Heart right ventricle (tissue), 16 donors: ENCODE data around the gene CLK2. TPM values are rescaled to one million over a fixed set of nuclear protein-coding genes. Genes with fewer than 3 reads are reported as not detected.

Source experiments
- ATAC-seq, 8 donors: fragments of 200-7000 bp; cut with Tn5 transposase; one replicate each; pipeline ENCODE4 v1.9.1; 2020; ENCODE audit warnings: mild to moderate bottlenecking in 8 of 8, moderate library complexity in 8 of 8, moderate number of reproducible peaks in 1 of 8
- DNase-seq, 2 donors: peaks; one replicate each; pipeline ENCODE4 v3.0.0-alpha.2; 2020
- H3K27ac ChIP-seq, 10 donors: fragments of 200-600 bp; sonication (generic) in 2 of 10; one replicate each; pipeline versions ENCODE4 v1.5.0 to v1.8.0; 2020 to 2022; ENCODE audit warnings: mild to moderate bottlenecking in 3 of 10
- H3K27me3 ChIP-seq, 7 donors: fragments of 200-600 bp; one replicate each; pipeline ENCODE4 v1.8.0; 2021 to 2022; ENCODE audit warnings: mild to moderate bottlenecking in 2 of 7
- H3K36me3 ChIP-seq, 9 donors: fragments of 200-600 bp; sonication (generic) in 1 of 9; one replicate each; pipeline versions ENCODE4 v1.5.0 to v1.8.0; 2020 to 2022; ENCODE audit warnings: mild to moderate bottlenecking in 2 of 9
- H3K4me1 ChIP-seq, 9 donors: fragments of 200-600 bp; sonication (generic) in 1 of 9; one replicate each; pipeline versions ENCODE4 v1.5.0 to v1.8.0; 2020 to 2022; ENCODE audit warnings: mild to moderate bottlenecking in 4 of 9
- H3K4me3 ChIP-seq, 10 donors: fragments of 200-600 bp; sonication (generic) in 2 of 10; one replicate each; pipeline versions ENCODE4 v1.5.0 to v1.8.0; 2020 to 2022; ENCODE audit warnings: mild to moderate bottlenecking in 7 of 10, moderate library complexity in 2 of 10
- H3K9me3 ChIP-seq, 11 donors: fragments of 200-600 bp in 10 of 11; sonication (generic) in 2 of 11; one replicate each; pipeline versions ENCODE4 v1.5.0 to v1.8.0; 2013 to 2022; ENCODE audit warnings: mild to moderate bottlenecking in 2 of 11, control low read depth in 1 of 11, moderate library complexity in 1 of 11
- WGBS, 2 donors: extraction: QIAGEN DNeasy Blood & Tissue Kit; methylation state at CpG; one replicate each; pipeline ENCODE4 v1.1.7; 2013; ENCODE audit warnings: inconsistent platforms in 1 of 2; 5-methylcytosine and 5-hydroxymethylcytosine counted together
- intact Hi-C, 10 donors: fragments of 100-400 bp; cut with DNase I; formaldehyde crosslinking; loops; one replicate each; pipeline versions ENCODE4 v1.11.1 to v1.14.2; 2022
- polyA plus RNA-seq, 2 donors: library from polyadenylated mRNA; stranded (reverse); fragments of 200-250 nt; gene quantifications; one replicate each; pipeline ENCODE4 v1.2.3, GENCODE V29; 2013
- total RNA-seq, 10 donors: library from RNA; stranded (reverse); fragmentation: NEBNext Ultra II Directional in 3 of 10; extraction: Animal tissue kit (Norgen Biotek cat#: 25700) in 3 of 10; gene quantifications; one replicate each; pipeline versions ENCODE4 v1.2.1 to v1.2.4, GENCODE V29; 2021 to 2023
- TF ChIP-seq, protein P1 (sequence below), 9 donors: fragments of 200-600 bp; sonication (generic) in 2 of 9; IDR thresholded peaks; one replicate each; pipeline versions ENCODE4 v1.5.0 to v1.8.0; 2021 to 2022; ENCODE audit warnings: antibody characterized with exemption in 9 of 9, mild to moderate bottlenecking in 5 of 9, moderate library complexity in 1 of 9
- donor health status: Arrhythmogenic right ventricular cardiomyopathy.
- donor health status: ischemic (EF 13 %, LVEDD 7.1; RV severe dilation, severe dysfunction).
- donor health status: healthy with polysubstance abuse.
- donor health status: DM: no; HTN: yes; CAD: no.
- donor health status: DM: no; HTN: no; CAD: no.
- donor health status: ischemic (EF 25% LVEDD 6.9; RV normal size, moderate dysfunction).
- donor health status: ischemic (EF 25% LVEDD 5.7; RV mildly dilated, moderate dysfunction).
- donor health status: healthy.
- donor health status: DM: yes; HTN: yes; CAD: no.
- donor health status: Ischemic cardiomyopathy.
- donor health status: ischemic (EF 35%, LVEDD 5.7; RV mildly dilated, moderate dysfunction).
- donor health status: nonischemic (EF 11% LVEDD 7.7; RV severe dilation, severe dysfunction).
- donor health status: DM: yes; HTN: yes; CAD: no.
- donor health status: PGD.
- donor health status: ischemic (EF 29% LVEDD 5.4; RV normal size, mild dysfunction).
- donor health status: nonischemic (EF 23%, LVEDD 6.1; RV moderate dilation, normal function).

CLK2 gene
- total and polyA plus RNA-seq, 12 donors = 12.5 to 47.1 (median 18.0) TPM

- Histone ChIP-seq H3K27me3 (no peaks in the 10 kb centered on the region), H3K4me3 (no peak overlapping the region), H3K27ac (no peak overlapping the region), H3K36me3 (peaks cover 0 to 78% (median 6%) of the 10 kb centered on the region in 9 donors), H3K4me1 (peaks cover 4 to 29% (median 20%) of the 10 kb centered on the region in 9 donors), H3K9me3 (no peaks in the 10 kb centered on the region)
- DNase-seq = no peak
- intact Hi-C loops = no loop called here
- TF ChIP-seq, protein P1, sequence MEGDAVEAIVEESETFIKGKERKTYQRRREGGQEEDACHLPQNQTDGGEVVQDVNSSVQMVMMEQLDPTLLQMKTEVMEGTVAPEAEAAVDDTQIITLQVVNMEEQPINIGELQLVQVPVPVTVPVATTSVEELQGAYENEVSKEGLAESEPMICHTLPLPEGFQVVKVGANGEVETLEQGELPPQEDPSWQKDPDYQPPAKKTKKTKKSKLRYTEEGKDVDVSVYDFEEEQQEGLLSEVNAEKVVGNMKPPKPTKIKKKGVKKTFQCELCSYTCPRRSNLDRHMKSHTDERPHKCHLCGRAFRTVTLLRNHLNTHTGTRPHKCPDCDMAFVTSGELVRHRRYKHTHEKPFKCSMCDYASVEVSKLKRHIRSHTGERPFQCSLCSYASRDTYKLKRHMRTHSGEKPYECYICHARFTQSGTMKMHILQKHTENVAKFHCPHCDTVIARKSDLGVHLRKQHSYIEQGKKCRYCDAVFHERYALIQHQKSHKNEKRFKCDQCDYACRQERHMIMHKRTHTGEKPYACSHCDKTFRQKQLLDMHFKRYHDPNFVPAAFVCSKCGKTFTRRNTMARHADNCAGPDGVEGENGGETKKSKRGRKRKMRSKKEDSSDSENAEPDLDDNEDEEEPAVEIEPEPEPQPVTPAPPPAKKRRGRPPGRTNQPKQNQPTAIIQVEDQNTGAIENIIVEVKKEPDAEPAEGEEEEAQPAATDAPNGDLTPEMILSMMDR (IDR thresholded peaks at IDR 0.05) = no peak
- no peak for ATAC-seq
- 94% methylated on average over 3 of the region's 3 CpGs for WGBS, 2 donors
These were observed 43.6 kb upstream of the CLK2 start for GRCh38 chr1:155316922-155317321.

- TF ChIP-seq, protein P1 (IDR thresholded peaks at IDR 0.05) = no peak
- ATAC-seq (no peak), DNase-seq (no peak)
- no peaks in the 10 kb centered on the region for H3K9me3 ChIP-seq
- peaks cover 0 to 30% (median 27%) of the 10 kb centered on the region in 9 donors for H3K4me1 ChIP-seq
- H3K4me3 ChIP-seq = no peak overlapping the region
- WGBS, 2 donors = 59 to 65% methylated on average over 8 of the region's 8 CpGs
- peaks cover 0 to 83% (median 6%) of the 10 kb centered on the region in 9 donors for H3K36me3 ChIP-seq
- H3K27me3 ChIP-seq = no peaks in the 10 kb centered on the region
- intact Hi-C loops = no loop called here
- no peak overlapping the region for H3K27ac ChIP-seq
These were observed 40.0 kb upstream of the CLK2 start for GRCh38 chr1:155313261-155313660.

GRCh38 chr1:155309423-155310021 lies 36.2 kb upstream of the CLK2 start:
- intact Hi-C loops = loop anchor here in 5 of 10 donors (1.0 to 5.0 kb wide), 4 partner anchors 32 to 37 kb away; partner anchors contain the start of genes CLK2 (in 3 of the 5) and HCN3 (in 2 of the 5)
- H3K36me3 ChIP-seq = peaks cover 0 to 46% (median 0%) of the 10 kb centered on the region in 9 donors
- peak overlapping the region; percentile 74 to 97 (median 92) for H3K27ac ChIP-seq
- H3K27me3 ChIP-seq = no peaks in the 10 kb centered on the region
- WGBS, 2 donors = 10 to 16% methylated on average over 11 of the region's 11 CpGs
- peak; percentile 29 to 52 for DNase-seq
- peak; percentile 3 to 56 (median 30) for ATAC-seq
- H3K4me1 ChIP-seq = peaks cover 0 to 40% (median 36%) of the 10 kb centered on the region in 9 donors
- TF ChIP-seq, protein P1 (IDR thresholded peaks at IDR 0.05) = no peak
- H3K9me3 ChIP-seq = no peaks in the 10 kb centered on the region
- peak overlapping the region; percentile 53 to 99 (median 81) for H3K4me3 ChIP-seq

DNA sequence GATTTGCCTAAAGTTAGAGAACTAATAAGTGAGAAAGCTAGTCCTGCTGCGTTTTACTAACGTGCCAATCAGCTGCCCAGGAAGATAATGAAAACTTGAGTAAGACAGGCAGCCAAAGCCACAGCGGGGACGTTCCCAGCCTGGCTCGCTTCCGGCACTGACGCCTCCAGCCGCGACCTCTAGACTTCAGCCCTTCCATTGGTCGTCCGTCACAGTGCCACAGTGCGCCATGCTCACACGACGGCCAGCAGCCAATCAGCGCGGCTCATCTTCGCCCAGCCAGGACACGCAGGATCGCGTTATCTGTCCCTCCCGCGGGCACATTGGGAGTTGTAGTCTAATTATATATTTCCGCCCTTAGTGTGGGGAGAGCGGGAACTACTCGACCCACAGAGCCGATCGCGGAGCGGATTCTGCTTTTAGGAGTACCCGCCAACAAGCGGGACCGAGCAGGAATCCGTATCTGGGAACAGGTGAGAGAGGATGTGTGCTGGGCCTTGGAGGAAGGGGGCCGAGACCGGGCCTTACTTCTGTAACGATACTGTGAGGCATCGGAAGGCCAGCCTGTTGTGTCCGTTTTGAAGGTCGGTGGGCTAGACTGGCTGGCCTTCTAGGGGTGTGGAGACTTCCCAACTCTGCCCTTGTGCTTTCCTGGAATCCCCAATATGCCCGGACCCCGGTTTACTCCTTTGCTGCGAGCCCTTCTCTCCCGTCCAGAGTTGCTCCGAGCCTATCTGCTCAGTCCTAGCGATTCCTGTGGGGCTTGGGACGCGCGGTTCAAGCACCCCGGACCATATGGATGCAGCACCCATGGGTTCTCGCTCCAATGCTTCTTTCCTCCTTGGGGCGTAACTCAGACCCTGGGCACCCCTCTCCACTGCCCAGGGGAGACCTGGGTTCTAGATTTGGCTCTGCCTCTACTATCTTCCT lies 35.5 kb upstream of the CLK2 start, which contains the start of gene FDPS:
FDPS (plus strand) TSS at position 374 of the 930 bp plus-strand sequence. CDS start 924 bp downstream, outside the sequence.
- peaks cover 0 to 38% (median 0%) of the 10 kb centered on the region in 9 donors for H3K36me3 ChIP-seq
- H3K27me3 ChIP-seq = no peaks in the 10 kb centered on the region
- ATAC-seq = peak; percentile 99 to 100 (median 99)
- 0% methylated on average over 51 of the region's 51 CpGs for WGBS, 2 donors
- TF ChIP-seq, protein P1 (IDR thresholded peaks at IDR 0.05) = peak in 3 of 9 donors; percentile 3 to 26 (median 19)
- peaks cover 0 to 40% (median 36%) of the 10 kb centered on the region in 9 donors for H3K4me1 ChIP-seq
- intact Hi-C loops = loop anchor here in 5 of 10 donors (1.0 to 5.0 kb wide), 6 partner anchors 16 to 53 kb away; partner anchors contain the start of genes CLK2 (in 3 of the 5), HCN3 (in 2 of the 5) and ENTREP3 (in 1 of the 5)
- peak; percentile 98 to 99 for DNase-seq
- peak within 1 kb of the TSS; percentile 53 to 99 (median 81) for H3K4me3 ChIP-seq
- peak within 1 kb of the TSS; percentile 74 to 97 (median 92) for H3K27ac ChIP-seq
- no peaks in the 10 kb centered on the region for H3K9me3 ChIP-seq
